ENCODE results near the gene FHIT. TPM values are rescaled to one million over a fixed set of nuclear protein-coding genes. Genes with fewer than 3 reads are reported as not detected.

Gene FHIT
- total RNA-seq, 4 donors from 2014 or later, result 4.6 to 6.1 (median 5.7) TPM

DNA sequence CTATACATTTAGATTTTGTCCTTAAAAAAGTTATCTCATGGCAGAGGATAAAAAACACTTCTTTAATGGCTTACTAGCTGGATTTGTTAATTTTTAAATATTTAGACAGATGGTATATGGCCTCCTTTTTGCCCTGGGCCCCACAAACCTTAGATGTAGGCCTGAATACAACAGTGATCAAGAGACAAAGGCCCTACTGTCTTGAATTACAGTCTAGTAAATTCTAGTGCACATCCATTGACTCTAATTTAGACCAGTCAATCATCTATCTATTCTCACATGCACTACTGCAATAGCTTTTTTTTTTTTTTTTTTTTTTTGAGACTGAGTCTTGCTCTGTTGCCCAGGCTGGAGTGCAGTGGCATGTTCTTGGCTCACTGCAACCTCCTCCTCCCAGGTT is 452.8 kb downstream of the FHIT start:
- Histone ChIP-seq H3K27ac (replicated peaks in 1 of 4) (no peak overlapping the region), H3K36me3 (no peaks in the 10 kb centered on the region), H3K27me3 (no peaks in the 10 kb centered on the region), H3K9me3 (no peaks in the 10 kb centered on the region), H3K4me1 (no peaks in the 10 kb centered on the region), H3K4me3 (no peak overlapping the region)
- DNase-seq (ENCODE audit: extremely low spot score), result no peak
- TF ChIP-seq POLR2A (IDR thresholded peaks at IDR 0.05; ENCODE audit: low read depth) (no peak), POLR2AphosphoS5 (IDR thresholded peaks at IDR 0.05) (no peak), EP300 (IDR thresholded peaks at IDR 0.05) (no peak)
- TF ChIP-seq, protein P1, sequence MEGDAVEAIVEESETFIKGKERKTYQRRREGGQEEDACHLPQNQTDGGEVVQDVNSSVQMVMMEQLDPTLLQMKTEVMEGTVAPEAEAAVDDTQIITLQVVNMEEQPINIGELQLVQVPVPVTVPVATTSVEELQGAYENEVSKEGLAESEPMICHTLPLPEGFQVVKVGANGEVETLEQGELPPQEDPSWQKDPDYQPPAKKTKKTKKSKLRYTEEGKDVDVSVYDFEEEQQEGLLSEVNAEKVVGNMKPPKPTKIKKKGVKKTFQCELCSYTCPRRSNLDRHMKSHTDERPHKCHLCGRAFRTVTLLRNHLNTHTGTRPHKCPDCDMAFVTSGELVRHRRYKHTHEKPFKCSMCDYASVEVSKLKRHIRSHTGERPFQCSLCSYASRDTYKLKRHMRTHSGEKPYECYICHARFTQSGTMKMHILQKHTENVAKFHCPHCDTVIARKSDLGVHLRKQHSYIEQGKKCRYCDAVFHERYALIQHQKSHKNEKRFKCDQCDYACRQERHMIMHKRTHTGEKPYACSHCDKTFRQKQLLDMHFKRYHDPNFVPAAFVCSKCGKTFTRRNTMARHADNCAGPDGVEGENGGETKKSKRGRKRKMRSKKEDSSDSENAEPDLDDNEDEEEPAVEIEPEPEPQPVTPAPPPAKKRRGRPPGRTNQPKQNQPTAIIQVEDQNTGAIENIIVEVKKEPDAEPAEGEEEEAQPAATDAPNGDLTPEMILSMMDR (IDR thresholded peaks at IDR 0.05), result no peak
- intact Hi-C loops (cut with DNase I), result no loop called here

DNA sequence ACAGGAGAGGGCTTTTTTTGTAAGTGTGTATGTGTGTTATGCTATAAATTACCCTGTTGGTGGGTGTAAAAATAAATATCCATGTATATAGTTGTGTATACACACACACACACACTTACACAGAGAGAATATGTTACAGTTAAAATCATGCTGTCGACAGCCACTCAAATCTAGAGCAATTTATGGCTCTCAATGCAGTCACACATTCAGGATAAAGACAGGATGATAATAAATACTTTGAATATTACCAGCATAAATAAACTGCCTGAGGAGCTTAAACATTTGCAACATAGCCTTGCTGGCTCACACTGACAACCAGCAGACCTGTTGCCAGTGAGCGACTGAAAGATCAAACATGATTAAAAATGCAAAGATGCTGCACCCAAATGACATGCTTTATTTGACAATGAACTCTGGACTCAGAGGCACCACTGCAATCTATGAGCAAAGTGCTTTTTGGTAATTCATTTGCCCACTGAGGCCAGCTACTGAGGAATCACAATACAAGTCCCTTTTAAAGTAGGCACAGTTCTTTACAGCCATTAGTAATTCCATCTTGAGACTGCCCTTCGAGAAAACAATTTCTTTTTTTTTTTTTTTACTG is 458.9 kb downstream of the FHIT start:
- WGBS, result 50% methylated on average over 3 of the region's 3 CpGs
- TF ChIP-seq, protein P1 (IDR thresholded peaks at IDR 0.05), result no peak
- TF ChIP-seq POLR2AphosphoS5 (IDR thresholded peaks at IDR 0.05), result no peak
- no peak for TF ChIP-seq EP300 (IDR thresholded peaks at IDR 0.05)
- no peak for TF ChIP-seq POLR2A (IDR thresholded peaks at IDR 0.05; ENCODE audit: low read depth)
- Histone ChIP-seq H3K27ac (replicated peaks in 1 of 4) (no peak overlapping the region), H3K9me3 (no peaks in the 10 kb centered on the region), H3K4me3 (no peak overlapping the region), H3K36me3 (no peaks in the 10 kb centered on the region), H3K4me1 (no peaks in the 10 kb centered on the region), H3K27me3 (no peaks in the 10 kb centered on the region)
- intact Hi-C loops (cut with DNase I), result no loop called here
- no peak for DNase-seq (ENCODE audit: extremely low spot score)

DNA sequence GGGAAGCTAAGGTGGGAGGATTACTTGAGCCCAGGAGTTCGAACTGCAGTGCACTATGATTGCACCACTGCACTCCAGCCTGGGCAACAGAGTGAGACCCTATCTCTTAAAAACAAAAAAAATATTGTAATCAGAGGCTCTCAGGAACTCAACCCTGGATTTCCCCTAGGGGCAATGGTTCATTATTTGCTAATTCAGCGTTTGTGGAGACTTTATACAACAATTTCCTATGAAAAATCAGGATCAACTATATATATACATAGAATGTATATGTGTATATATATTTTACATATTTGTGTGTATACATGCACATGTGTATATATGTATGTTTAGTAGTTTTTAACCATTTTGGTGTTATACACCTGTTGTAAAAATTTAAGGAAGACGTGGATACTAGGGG is 463.1 kb downstream of the FHIT start:
- no peaks in the 10 kb centered on the region for H3K27me3 ChIP-seq
- TF ChIP-seq, protein P1 (IDR thresholded peaks at IDR 0.05), result no peak
- TF ChIP-seq EP300 (IDR thresholded peaks at IDR 0.05) (no peak), POLR2AphosphoS5 (IDR thresholded peaks at IDR 0.05) (no peak), POLR2A (IDR thresholded peaks at IDR 0.05; ENCODE audit: low read depth) (no peak)
- H3K4me3 ChIP-seq, result no peak overlapping the region
- WGBS, result 94% methylated on average over 3 of the region's 3 CpGs
- H3K27ac ChIP-seq (replicated peaks in 1 of 4), result no peak overlapping the region
- intact Hi-C loops (cut with DNase I), result no loop called here
- DNase-seq (ENCODE audit: extremely low spot score), result no peak
- H3K9me3 ChIP-seq, result no peaks in the 10 kb centered on the region
- no peaks in the 10 kb centered on the region for H3K4me1 ChIP-seq
- H3K36me3 ChIP-seq, result no peaks in the 10 kb centered on the region

DNA sequence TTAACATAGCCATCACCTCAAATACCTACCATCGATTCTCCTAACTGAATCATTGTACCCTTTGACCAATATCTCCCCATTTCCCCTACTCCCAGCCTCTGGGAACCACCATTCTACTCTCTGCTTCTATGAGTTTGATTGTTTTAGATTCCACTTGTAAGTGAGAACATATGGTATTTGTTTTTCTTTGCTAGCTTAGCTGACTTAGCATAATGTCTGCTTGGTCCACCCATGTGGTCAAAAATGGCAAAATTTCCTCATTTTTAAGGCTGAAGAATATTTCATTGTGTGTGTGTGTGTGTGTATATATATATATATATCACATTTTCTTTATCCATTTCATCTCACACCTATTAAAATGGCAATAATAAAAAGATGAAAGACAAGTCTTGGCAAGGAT is 469.3 kb downstream of the FHIT start:
- intact Hi-C loops (cut with DNase I), result no loop called here
- no peak for TF ChIP-seq EP300 (IDR thresholded peaks at IDR 0.05)
- TF ChIP-seq POLR2A (IDR thresholded peaks at IDR 0.05; ENCODE audit: low read depth), result no peak
- TF ChIP-seq POLR2AphosphoS5 (IDR thresholded peaks at IDR 0.05), result no peak
- TF ChIP-seq, protein P1 (IDR thresholded peaks at IDR 0.05), result no peak
- Histone ChIP-seq H3K27me3 (no peaks in the 10 kb centered on the region), H3K27ac (replicated peaks in 1 of 4) (no peak overlapping the region), H3K4me1 (no peaks in the 10 kb centered on the region), H3K4me3 (no peak overlapping the region), H3K36me3 (no peaks in the 10 kb centered on the region), H3K9me3 (peaks cover 0 to 8% (median 4%) of the 10 kb centered on the region in 4 donors)
- DNase-seq (ENCODE audit: extremely low spot score), result no peak
- 36% methylated on average over 1 of the region's 1 CpG for WGBS

DNA sequence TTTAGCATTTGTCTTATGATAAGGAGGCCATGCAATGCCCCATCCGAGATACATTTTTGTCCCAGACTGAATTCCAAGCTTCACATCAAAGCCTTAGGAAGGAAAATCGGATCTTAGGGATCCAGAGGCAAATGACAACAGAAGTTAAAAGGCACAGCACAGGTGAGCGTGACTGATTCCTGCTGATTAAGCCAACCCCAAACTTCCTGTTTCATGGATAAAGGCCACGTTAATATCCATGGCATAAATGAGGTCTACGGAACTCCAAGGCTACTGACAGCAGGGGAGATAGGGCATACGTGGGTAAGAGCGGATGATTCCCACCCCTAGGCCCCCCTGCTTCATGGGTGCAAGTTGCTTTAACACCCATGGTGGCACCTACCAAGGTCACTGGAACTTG is 471.6 kb downstream of the FHIT start:
- no peaks in the 10 kb centered on the region for H3K4me1 ChIP-seq
- peaks cover 0 to 19% (median 12%) of the 10 kb centered on the region in 4 donors for H3K9me3 ChIP-seq
- no peaks in the 10 kb centered on the region for H3K36me3 ChIP-seq
- intact Hi-C loops (cut with DNase I), result no loop called here
- H3K4me3 ChIP-seq, result no peak overlapping the region
- 94% methylated on average over 5 of the region's 7 CpGs for WGBS
- TF ChIP-seq, protein P1 (IDR thresholded peaks at IDR 0.05), result no peak
- no peak for TF ChIP-seq POLR2AphosphoS5 (IDR thresholded peaks at IDR 0.05)
- no peak for TF ChIP-seq POLR2A (IDR thresholded peaks at IDR 0.05; ENCODE audit: low read depth)
- TF ChIP-seq EP300 (IDR thresholded peaks at IDR 0.05), result no peak
- no peaks in the 10 kb centered on the region for H3K27me3 ChIP-seq
- DNase-seq (ENCODE audit: extremely low spot score), result no peak
- no peak overlapping the region for H3K27ac ChIP-seq (replicated peaks in 1 of 4)

Measured in esophagus muscularis mucosa (tissue), 4 donors.